ENCODE measurements around the gene BTBD9. TPM values are rescaled to one million over a fixed set of nuclear protein-coding genes. Genes with fewer than 3 reads are reported as not detected.
A peak's percentile ranks its signal among the peaks of the same experiment; 100 is the strongest.

The BTBD9 gene
- total RNA-seq, 1 experiment from 2014 or later, result 12.5 TPM

GRCh38 chr6:38493931-38494547 lies 145.7 kb downstream of the BTBD9 start:
- Mint-ChIP-seq H3K4me1 (ENCODE audit: insufficient read depth, unreplicated experiment) (no peaks in the 10 kb centered on the region), H3K9me3 (ENCODE audit: unreplicated experiment) (no peaks in the 10 kb centered on the region), H3K36me3 (ENCODE audit: insufficient read depth, unreplicated experiment) (no peaks in the 10 kb centered on the region), H3K27me3 (ENCODE audit: insufficient read depth, unreplicated experiment) (no peaks in the 10 kb centered on the region), H3K4me3 (ENCODE audit: unreplicated experiment) (no peak overlapping the region), H3K27ac (ENCODE audit: low read depth, unreplicated experiment) (no peak overlapping the region)
- peak; percentile 89 for TF ChIP-seq CTCF (IDR thresholded peaks at IDR 0.05; ENCODE audit: unreplicated experiment)
- BruUV-seq (replicated peaks), result no TSS peak
- POLR2A ChIA-PET, result interaction anchor here (0.6 to 1.0 kb wide), 3 partner anchors 10 to 674 kb away, joined by 3 to 4 read pairs (median 3); partner anchors contain the start of gene ZFAND3
- peak; percentile 74 for DNase-seq (ENCODE audit: unreplicated experiment)
- intact Hi-C loops (cut with micrococcal nuclease), result loop anchor here (1.0 to 5.0 kb wide), 6 partner anchors 78 to 801 kb away; no protein-coding TSS in a partner anchor
- CTCF ChIA-PET, result interaction anchor here (0.6 to 2.3 kb wide), 35 partner anchors 8 to 1009 kb away, joined by 3 to 12 read pairs (median 3); no protein-coding TSS in a partner anchor

GRCh38 chr6:38492031-38492430 lies 147.7 kb downstream of the BTBD9 start:
- H3K27ac Mint-ChIP-seq (ENCODE audit: low read depth, unreplicated experiment), result no peak overlapping the region
- H3K4me1 Mint-ChIP-seq (ENCODE audit: insufficient read depth, unreplicated experiment), result peaks cover 5% of the 10 kb centered on the region
- no peak for TF ChIP-seq CTCF (IDR thresholded peaks at IDR 0.05; ENCODE audit: unreplicated experiment)
- CTCF ChIA-PET, result interaction anchor here (0.6 to 0.7 kb wide), 2 partner anchors 10 to 314 kb away, joined by 3 read pairs; no protein-coding TSS in a partner anchor
- H3K4me3 Mint-ChIP-seq (ENCODE audit: unreplicated experiment), result no peak overlapping the region
- H3K9me3 Mint-ChIP-seq (ENCODE audit: unreplicated experiment), result no peaks in the 10 kb centered on the region
- intact Hi-C loops (cut with micrococcal nuclease), result loop anchor here (5.0 kb wide), 2 partner anchors 80 to 180 kb away; no protein-coding TSS in a partner anchor
- no peaks in the 10 kb centered on the region for H3K36me3 Mint-ChIP-seq (ENCODE audit: insufficient read depth, unreplicated experiment)
- H3K27me3 Mint-ChIP-seq (ENCODE audit: insufficient read depth, unreplicated experiment), result no peaks in the 10 kb centered on the region
- POLR2A ChIA-PET, result interaction anchor here (0.6 kb wide), 1 partner anchor 463 kb away, joined by 3 read pairs; no protein-coding TSS in a partner anchor
- BruUV-seq (replicated peaks), result no TSS peak
- DNase-seq (ENCODE audit: unreplicated experiment), result no peak

- ChIA-PET CTCF (no interaction called here), POLR2A (interaction anchor here (0.6 kb wide), 2 partner anchors 19 to 240 kb away, joined by 3 read pairs; no protein-coding TSS in a partner anchor)
- intact Hi-C loops (cut with micrococcal nuclease), result loop anchor here (5.0 kb wide), 2 partner anchors 82 to 182 kb away; no protein-coding TSS in a partner anchor
- no peak overlapping the region for H3K27ac Mint-ChIP-seq (ENCODE audit: low read depth, unreplicated experiment)
- no TSS peak for BruUV-seq (replicated peaks)
- H3K4me1 Mint-ChIP-seq (ENCODE audit: insufficient read depth, unreplicated experiment), result peaks cover 5% of the 10 kb centered on the region
- no peak for TF ChIP-seq CTCF (IDR thresholded peaks at IDR 0.05; ENCODE audit: unreplicated experiment)
- no peaks in the 10 kb centered on the region for H3K36me3 Mint-ChIP-seq (ENCODE audit: insufficient read depth, unreplicated experiment)
- H3K9me3 Mint-ChIP-seq (ENCODE audit: unreplicated experiment), result no peaks in the 10 kb centered on the region
- no peaks in the 10 kb centered on the region for H3K27me3 Mint-ChIP-seq (ENCODE audit: insufficient read depth, unreplicated experiment)
- no peak overlapping the region for H3K4me3 Mint-ChIP-seq (ENCODE audit: unreplicated experiment)
- DNase-seq (ENCODE audit: unreplicated experiment), result no peak
Observed at GRCh38 chr6:38489951-38490350, 149.8 kb downstream of the BTBD9 start.

- Mint-ChIP-seq H3K27ac (ENCODE audit: low read depth, unreplicated experiment) (peak overlapping the region; percentile 13), H3K36me3 (ENCODE audit: insufficient read depth, unreplicated experiment) (no peaks in the 10 kb centered on the region), H3K4me3 (ENCODE audit: unreplicated experiment) (no peak overlapping the region), H3K9me3 (ENCODE audit: unreplicated experiment) (no peaks in the 10 kb centered on the region), H3K4me1 (ENCODE audit: insufficient read depth, unreplicated experiment) (peaks cover 5% of the 10 kb centered on the region), H3K27me3 (ENCODE audit: insufficient read depth, unreplicated experiment) (no peaks in the 10 kb centered on the region)
- intact Hi-C loops (cut with micrococcal nuclease), result no loop called here
- no peak for TF ChIP-seq CTCF (IDR thresholded peaks at IDR 0.05; ENCODE audit: unreplicated experiment)
- DNase-seq (ENCODE audit: unreplicated experiment), result no peak
- ChIA-PET POLR2A (interaction anchor here (0.6 to 0.7 kb wide), 2 partner anchors 34 to 451 kb away, joined by 3 to 4 read pairs; no protein-coding TSS in a partner anchor), CTCF (interaction anchor here (0.6 to 1.2 kb wide), 3 partner anchors 11 to 1002 kb away, joined by 3 to 4 read pairs (median 3); no protein-coding TSS in a partner anchor)
- no TSS peak for BruUV-seq (replicated peaks)
Observed at GRCh38 chr6:38487423-38487822, 152.3 kb downstream of the BTBD9 start.
